CD14-positive monocyte (primary cell): ENCODE results near the gene PDXP. TPM values are rescaled to one million over a fixed set of nuclear protein-coding genes. Genes with fewer than 3 reads are reported as not detected.

Source experiments
- DNase-seq, 3 donors: peaks; one replicate each; pipeline ENCODE4 v3.0.0-alpha.2; 2011 to 2022
- H2AFZ ChIP-seq: 2 replicates; pipeline ENCODE4 v1.6.0; 2012; ENCODE audit warnings: mild to moderate bottlenecking, low read depth, low read length, inconsistent platforms; ENCODE audit not compliant: insufficient read depth, poor library complexity, severe bottlenecking
- H3K27ac ChIP-seq, 2 donors: 1 replicate in 1 of 2; 2 replicates in 1 of 2; pipeline ENCODE4 v1.5.1; 2012 to 2013; ENCODE audit warnings: low read length in 2 of 2, control low read depth in 1 of 2, inconsistent platforms in 1 of 2, low read depth in 1 of 2, mild to moderate bottlenecking in 1 of 2
- H3K27me3 ChIP-seq, 2 donors: one replicate each; pipeline versions ENCODE4 v1.6.0 to v1.6.1; 2011 to 2013; ENCODE audit warnings: low read length in 2 of 2; ENCODE audit not compliant: control insufficient read depth in 2 of 2, insufficient read depth in 2 of 2
- H3K36me3 ChIP-seq, 2 donors: replicated peaks in 1 of 2; 1 replicate in 1 of 2; 2 replicates in 1 of 2; pipeline versions ENCODE4 v1.5.1 to v1.6.1; 2012 to 2013; ENCODE audit warnings: low read length in 2 of 2, control low read depth in 1 of 2, inconsistent platforms in 1 of 2, mild to moderate bottlenecking in 1 of 2; ENCODE audit not compliant: insufficient read depth in 2 of 2, control insufficient read depth in 1 of 2
- H3K4me1 ChIP-seq, 2 donors: 1 replicate in 1 of 2; 2 replicates in 1 of 2; pipeline versions ENCODE4 v1.5.1 to v1.6.1; 2012 to 2013; ENCODE audit warnings: low read length in 2 of 2, control low read depth in 1 of 2, inconsistent platforms in 1 of 2, mild to moderate bottlenecking in 1 of 2, moderate library complexity in 1 of 2; ENCODE audit not compliant: insufficient read depth in 2 of 2, control insufficient read depth in 1 of 2
- H3K4me2 ChIP-seq: replicated peaks from 2 replicates; pipeline ENCODE3; 2012; ENCODE audit warnings: low read length, moderate library complexity, mild to moderate bottlenecking; ENCODE audit not compliant: poor library complexity, severe bottlenecking; ENCODE audit errors: extremely low read depth
- H3K4me3 ChIP-seq, 3 experiments: fragments of 200-600 bp in 1 of 3; sonication (generic) in 1 of 3; replicated peaks in 1 of 3; 1 replicate in 2 of 3; 2 replicates in 1 of 3; pipeline ENCODE4 v1.5.1; 2011 to 2013; ENCODE audit warnings: low read length in 3 of 3, mild to moderate bottlenecking in 3 of 3, control low read depth in 2 of 3, low read depth in 2 of 3, inconsistent platforms in 1 of 3, moderate library complexity in 1 of 3
- H3K79me2 ChIP-seq: 2 replicates; pipeline ENCODE4 v1.6.0; 2012; ENCODE audit warnings: mild to moderate bottlenecking, control low read depth, inconsistent platforms, low read length, moderate library complexity; ENCODE audit not compliant: insufficient read depth
- H3K9ac ChIP-seq: 2 replicates; pipeline ENCODE4 v1.6.0; 2017; ENCODE audit warnings: low read length, mild to moderate bottlenecking; ENCODE audit not compliant: insufficient read depth, poor library complexity, severe bottlenecking
- H3K9me3 ChIP-seq, 2 donors: replicated peaks in 1 of 2; 1 replicate in 1 of 2; 2 replicates in 1 of 2; pipeline versions ENCODE4 v1.5.1 to v1.6.1; 2012 to 2013; ENCODE audit warnings: low read length in 2 of 2, control low read depth in 1 of 2; ENCODE audit not compliant: control insufficient read depth in 1 of 2, insufficient read depth in 1 of 2
- H4K20me1 ChIP-seq: 2 replicates; pipeline ENCODE4 v1.6.0; 2012; ENCODE audit warnings: mild to moderate bottlenecking, low read length, control low read depth, moderate library complexity; ENCODE audit not compliant: insufficient read depth
- H3K27ac Mint-ChIP-seq, 7 donors: one replicate each; pipeline ENCODE4 v1.8.0; 2020; ENCODE audit warnings: mild to moderate bottlenecking in 7 of 7, mixed read lengths in 7 of 7, moderate library complexity in 6 of 7, inconsistent platforms in 2 of 7
- H3K27me3 Mint-ChIP-seq, 3 donors: one replicate each; pipeline ENCODE4 v1.8.0; 2021 to 2022; ENCODE audit warnings: low read depth in 3 of 3, mild to moderate bottlenecking in 3 of 3, mixed read lengths in 3 of 3, moderate library complexity in 3 of 3, inconsistent platforms in 1 of 3
- H3K36me3 Mint-ChIP-seq, 2 donors: one replicate each; pipeline ENCODE4 v1.8.0; 2020; ENCODE audit warnings: mixed read lengths in 2 of 2, inconsistent platforms in 1 of 2, mild to moderate bottlenecking in 1 of 2
- H3K4me1 Mint-ChIP-seq: one replicate; pipeline ENCODE4 v1.8.0; 2020; ENCODE audit warnings: mild to moderate bottlenecking, mixed read lengths
- H3K4me3 Mint-ChIP-seq, 2 donors: one replicate each; pipeline ENCODE4 v1.8.0; 2020; ENCODE audit warnings: mild to moderate bottlenecking in 2 of 2, mixed read lengths in 2 of 2, moderate library complexity in 1 of 2
- H3K9me3 Mint-ChIP-seq, 7 donors: one replicate each; pipeline ENCODE4 v1.8.0; 2020 to 2022; ENCODE audit warnings: mixed read lengths in 7 of 7, mild to moderate bottlenecking in 6 of 7, moderate library complexity in 6 of 7, inconsistent platforms in 2 of 7
- CTCF ChIP-seq: fragments of 200-600 bp; IDR thresholded peaks from one replicate; pipeline ENCODE4 v1.8.0; 2022; ENCODE audit warnings: antibody characterized with exemption, mild to moderate bottlenecking
- WGBS: methylation state at CpG from one replicate; pipeline ENCODE4 v1.1.5; 2013; ENCODE audit warnings: missing lambda C conversion rate; ENCODE audit not compliant: insufficient coverage; 5-methylcytosine and 5-hydroxymethylcytosine counted together
- intact Hi-C, 2 donors: fragments of 100-400 bp; cut with micrococcal nuclease; formaldehyde crosslinking; loops; one replicate each; pipeline versions ENCODE4 v1.15.0 to v1.15.1; 2023
- polyA plus RNA-seq, 3 donors: library from polyadenylated mRNA; depleted of rRNA in 1 of 3; unstranded in 2 of 3; stranded (reverse) in 1 of 3; fragments of 300-500 nt in 2 of 3; fragments of >200 nt in 1 of 3; fragmentation: Illumina TruSeq in 2 of 3; gene quantifications; 1 replicate in 2 of 3; 2 replicates in 1 of 3; pipeline ENCODE4 v1.2.3, GENCODE V29; 2012 to 2021

Gene PDXP
- polyA plus RNA-seq, 3 donors = 1.0 to 4.7 (median 4.3) TPM

DNA sequence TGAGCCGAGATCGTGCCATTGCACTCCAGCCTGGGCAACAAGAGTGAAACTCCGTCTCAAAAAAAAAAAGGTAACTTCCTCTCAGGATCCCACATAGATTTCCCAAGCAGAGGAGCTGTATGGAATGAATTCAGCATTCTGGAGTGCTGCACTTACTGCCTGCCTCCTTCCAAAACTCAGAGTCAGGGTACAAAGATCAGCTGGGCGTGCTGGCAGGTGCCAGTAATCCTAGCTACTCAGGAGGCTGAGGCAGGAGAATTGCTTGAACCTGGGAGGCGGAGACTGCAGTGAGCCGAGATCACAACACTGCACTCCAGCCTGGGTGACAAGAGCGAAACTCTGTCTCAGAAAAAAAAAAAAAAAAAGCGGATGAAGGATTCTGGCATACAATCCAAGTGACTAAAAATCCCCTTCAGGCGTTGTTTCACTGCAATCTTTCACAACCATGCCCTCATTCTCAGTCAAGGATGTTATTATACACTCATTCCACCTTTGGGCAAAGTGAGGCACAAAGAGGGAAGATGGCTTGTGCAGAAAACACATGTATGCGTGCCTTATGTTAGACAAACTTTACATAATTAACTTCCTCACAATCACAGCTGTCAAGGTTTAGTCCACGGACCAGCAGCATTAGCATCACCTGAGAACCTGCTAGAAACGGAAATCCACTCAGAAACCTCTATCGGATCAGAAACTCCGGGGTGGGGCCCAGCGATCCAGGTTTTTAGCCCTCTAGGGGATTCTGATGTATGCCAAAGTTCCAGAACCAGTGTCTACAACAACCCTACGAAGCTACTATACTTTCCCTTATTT lies 26.5 kb downstream of the PDXP start:
- WGBS = 92% methylated on average over 9 of the region's 16 CpGs
- H4K20me1 ChIP-seq = peaks cover 33% of the 10 kb centered on the region
- peaks cover 32% of the 10 kb centered on the region for H3K79me2 ChIP-seq
- H3K9me3 Mint-ChIP-seq = no peaks in the 10 kb centered on the region
- H3K4me1 ChIP-seq = peaks cover 31 to 38% of the 10 kb centered on the region in 2 donors
- H3K4me3 ChIP-seq = no peak overlapping the region
- H3K9ac ChIP-seq = no peak overlapping the region
- H3K36me3 ChIP-seq = peaks cover 22 to 23% of the 10 kb centered on the region in 2 donors
- H3K9me3 ChIP-seq = no peaks in the 10 kb centered on the region
- no peak for DNase-seq
- no peak overlapping the region for H3K27ac Mint-ChIP-seq
- no peaks in the 10 kb centered on the region for H3K27me3 Mint-ChIP-seq
- intact Hi-C loops = loop anchor here in 1 of 2 donors (10.0 kb wide), 1 partner anchor 120 kb away; the partner anchor contains the start of gene GCAT
- H2AFZ ChIP-seq = no peak overlapping the region
- H3K4me3 Mint-ChIP-seq = no peak overlapping the region
- TF ChIP-seq CTCF = no peak
- no peak overlapping the region for H3K4me2 ChIP-seq
- peaks cover 34% of the 10 kb centered on the region for H3K4me1 Mint-ChIP-seq
- H3K27ac ChIP-seq = no peak overlapping the region
- H3K27me3 ChIP-seq = no peaks in the 10 kb centered on the region
- peaks cover 21 to 33% of the 10 kb centered on the region in 2 donors for H3K36me3 Mint-ChIP-seq

DNA sequence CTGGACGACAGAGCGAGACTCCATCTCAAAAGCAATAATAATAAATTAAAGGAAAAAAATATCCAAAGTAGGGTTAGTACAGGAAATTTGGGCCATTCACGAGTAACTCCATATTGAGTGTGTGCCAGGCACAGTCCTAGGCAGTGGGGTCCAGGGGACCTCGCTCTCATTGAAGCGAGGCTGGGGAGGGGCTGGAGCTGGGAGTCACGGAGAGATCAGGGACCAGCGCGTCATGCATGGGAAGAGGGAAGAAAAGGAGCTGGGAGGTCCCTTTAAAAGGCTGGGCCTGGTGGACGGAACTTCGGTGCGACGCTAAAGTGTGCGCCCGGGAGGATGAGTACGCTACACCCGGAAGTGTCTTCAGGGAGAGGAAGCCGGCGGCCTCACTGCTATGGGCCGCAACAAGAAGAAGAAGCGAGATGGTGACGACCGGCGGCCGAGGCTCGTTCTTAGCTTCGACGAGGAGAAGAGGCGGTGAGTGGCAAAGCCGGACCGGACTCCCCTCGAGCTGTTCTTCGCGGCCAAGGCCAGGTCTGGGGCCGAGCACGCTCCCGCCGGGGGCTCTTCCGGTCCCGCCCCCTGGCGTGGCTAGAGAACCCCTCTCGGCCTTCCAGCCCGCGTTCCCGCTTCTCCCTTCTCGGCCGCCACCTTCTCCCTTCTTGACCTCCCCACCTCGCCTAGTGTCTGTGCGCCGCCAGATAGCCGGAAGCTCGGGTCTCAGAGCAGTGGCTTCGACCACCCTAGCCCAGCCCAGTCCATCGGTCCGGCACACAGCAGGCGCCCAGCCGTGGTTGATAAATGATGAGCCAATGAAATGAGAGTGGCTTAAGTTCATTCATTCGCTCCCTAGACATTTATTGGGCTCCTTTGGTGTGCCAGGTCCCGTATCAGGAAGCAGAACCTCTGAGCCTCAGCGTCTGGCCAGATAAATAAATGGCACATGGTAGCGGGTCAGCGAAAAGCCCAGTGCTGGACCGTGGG lies 27.8 kb downstream of the PDXP start, which contains the start of gene NOL12:
Gene NOL12, plus strand, starts transcription at position 342 of the 981 bp plus-strand sequence. Its CDS starts 50 bp downstream, at position 392.
- Mint-ChIP-seq H3K27me3 (no peaks in the 10 kb centered on the region), H3K4me3 (peak within 1 kb of the TSS; percentile 99), H3K36me3 (peaks cover 32 to 39% of the 10 kb centered on the region in 2 donors), H3K9me3 (no peaks in the 10 kb centered on the region), H3K27ac (peak within 1 kb of the TSS; percentile 89 to 98 (median 93)), H3K4me1 (peaks cover 30% of the 10 kb centered on the region)
- peak within 1 kb of the TSS; percentile 89 for H2AFZ ChIP-seq
- TF ChIP-seq CTCF = no peak
- H3K27ac ChIP-seq = peak within 1 kb of the TSS; percentile 85 to 86
- H3K4me3 ChIP-seq = peak within 1 kb of the TSS; percentile 70 to 100 (median 95)
- H3K27me3 ChIP-seq = no peaks in the 10 kb centered on the region
- peaks cover 29 to 31% of the 10 kb centered on the region in 2 donors for H3K4me1 ChIP-seq
- H3K79me2 ChIP-seq = peaks cover 32% of the 10 kb centered on the region
- peak within 1 kb of the TSS; percentile 94 for H3K4me2 ChIP-seq
- H3K9me3 ChIP-seq = no peaks in the 10 kb centered on the region
- H3K9ac ChIP-seq = peak within 1 kb of the TSS; percentile 89
- intact Hi-C loops = loop anchor here in 1 of 2 donors (10.0 kb wide), 1 partner anchor 119 kb away; the partner anchor contains the start of gene GCAT
- peaks cover 28 to 33% of the 10 kb centered on the region in 2 donors for H3K36me3 ChIP-seq
- H4K20me1 ChIP-seq = peaks cover 25% of the 10 kb centered on the region
- WGBS = 1% methylated on average over 60 of the region's 62 CpGs
- peak; percentile 81 to 84 (median 82) for DNase-seq
